Measurements from ENCODE around the gene TIMM8A.
"Not testable (repeated sequence)": the region's sequence is repeated elsewhere in the genome, so short reads cannot be mapped to it uniquely, and the experiment has no call there.

Gene TIMM8A

GRCh38 chrX:101370888-101371504, 22.5 kb upstream of the TIMM8A start:
- no peaks in the 10 kb centered on the region for H3K9me3 Mint-ChIP-seq
- H3K4me1 Mint-ChIP-seq (ENCODE audit: low read depth), result peaks cover 4% of the 10 kb centered on the region
- no peaks in the 10 kb centered on the region for H3K27me3 Mint-ChIP-seq
- H3K36me3 Mint-ChIP-seq (ENCODE audit: low read depth), result no peaks in the 10 kb centered on the region
- H3K4me3 Mint-ChIP-seq, result no peak overlapping the region
- no peak overlapping the region for H3K27ac Mint-ChIP-seq

GRCh38 chrX:101369687-101370086, 21.1 kb upstream of the TIMM8A start:
- H3K4me3 Mint-ChIP-seq, result no peak overlapping the region
- H3K27me3 Mint-ChIP-seq, result no peaks in the 10 kb centered on the region
- no peak overlapping the region for H3K27ac Mint-ChIP-seq
- H3K4me1 Mint-ChIP-seq (ENCODE audit: low read depth), result no peaks in the 10 kb centered on the region
- no peaks in the 10 kb centered on the region for H3K9me3 Mint-ChIP-seq
- no peaks in the 10 kb centered on the region for H3K36me3 Mint-ChIP-seq (ENCODE audit: low read depth)

- Mint-ChIP-seq H3K4me3 (no peak overlapping the region), H3K9me3 (no peaks in the 10 kb centered on the region), H3K27me3 (no peaks in the 10 kb centered on the region), H3K4me1 (ENCODE audit: low read depth) (no peaks in the 10 kb centered on the region), H3K27ac (no peak overlapping the region), H3K36me3 (ENCODE audit: low read depth) (no peaks in the 10 kb centered on the region)
Observed at GRCh38 chrX:101368800-101369199, 20.3 kb upstream of the TIMM8A start.

- no peak overlapping the region for H3K4me3 Mint-ChIP-seq
- no peaks in the 10 kb centered on the region for H3K9me3 Mint-ChIP-seq
- H3K27ac Mint-ChIP-seq, result no peak overlapping the region
- no peaks in the 10 kb centered on the region for H3K4me1 Mint-ChIP-seq (ENCODE audit: low read depth)
- H3K36me3 Mint-ChIP-seq (ENCODE audit: low read depth), result no peaks in the 10 kb centered on the region
- H3K27me3 Mint-ChIP-seq, result no peaks in the 10 kb centered on the region
Observed at GRCh38 chrX:101365301-101365795, 16.8 kb upstream of the TIMM8A start.

GRCh38 chrX:101362757-101363156, 14.2 kb upstream of the TIMM8A start:
- peaks cover 3% of the 10 kb centered on the region for H3K4me1 Mint-ChIP-seq (ENCODE audit: low read depth)
- H3K9me3 Mint-ChIP-seq, result no peaks in the 10 kb centered on the region
- H3K27ac Mint-ChIP-seq, result no peak overlapping the region
- H3K27me3 Mint-ChIP-seq, result no peaks in the 10 kb centered on the region
- no peaks in the 10 kb centered on the region for H3K36me3 Mint-ChIP-seq (ENCODE audit: low read depth)
- no peak overlapping the region for H3K4me3 Mint-ChIP-seq

GRCh38 chrX:101362116-101362515, 13.6 kb upstream of the TIMM8A start:
- H3K27ac Mint-ChIP-seq, result no peak overlapping the region
- no peak overlapping the region for H3K4me3 Mint-ChIP-seq
- H3K36me3 Mint-ChIP-seq (ENCODE audit: low read depth), result no peaks in the 10 kb centered on the region
- no peaks in the 10 kb centered on the region for H3K9me3 Mint-ChIP-seq
- H3K4me1 Mint-ChIP-seq (ENCODE audit: low read depth), result peaks cover 3% of the 10 kb centered on the region
- H3K27me3 Mint-ChIP-seq, result no peaks in the 10 kb centered on the region

GRCh38 chrX:101360390-101360789, 11.8 kb upstream of the TIMM8A start:
- peaks cover 3% of the 10 kb centered on the region for H3K4me1 Mint-ChIP-seq (ENCODE audit: low read depth)
- no peak overlapping the region for H3K4me3 Mint-ChIP-seq
- no peak overlapping the region for H3K27ac Mint-ChIP-seq
- H3K36me3 Mint-ChIP-seq (ENCODE audit: low read depth), result no peaks in the 10 kb centered on the region
- no peaks in the 10 kb centered on the region for H3K9me3 Mint-ChIP-seq
- H3K27me3 Mint-ChIP-seq, result no peaks in the 10 kb centered on the region

GRCh38 chrX:101359966-101360365, 11.4 kb upstream of the TIMM8A start:
- H3K36me3 Mint-ChIP-seq (ENCODE audit: low read depth), result no peaks in the 10 kb centered on the region
- H3K9me3 Mint-ChIP-seq, result no peaks in the 10 kb centered on the region
- H3K27me3 Mint-ChIP-seq, result no peaks in the 10 kb centered on the region
- no peak overlapping the region for H3K4me3 Mint-ChIP-seq
- H3K27ac Mint-ChIP-seq, result no peak overlapping the region
- H3K4me1 Mint-ChIP-seq (ENCODE audit: low read depth), result peaks cover 3% of the 10 kb centered on the region

GRCh38 chrX:101357166-101357795, 8.7 kb upstream of the TIMM8A start:
- H3K4me3 Mint-ChIP-seq, result no peak overlapping the region
- H3K36me3 Mint-ChIP-seq (ENCODE audit: low read depth), result no peaks in the 10 kb centered on the region
- no peak overlapping the region for H3K27ac Mint-ChIP-seq
- H3K27me3 Mint-ChIP-seq, result no peaks in the 10 kb centered on the region
- H3K4me1 Mint-ChIP-seq (ENCODE audit: low read depth), result peaks cover 3% of the 10 kb centered on the region
- no peaks in the 10 kb centered on the region for H3K9me3 Mint-ChIP-seq

GRCh38 chrX:101349193-101349562, 636 bp upstream of the TIMM8A start:
- Mint-ChIP-seq H3K27ac (peak overlapping the region; percentile 93), H3K4me3 (peak overlapping the region; percentile 90), H3K36me3 (ENCODE audit: low read depth) (peaks cover 22% of the 10 kb centered on the region), H3K9me3 (no peaks in the 10 kb centered on the region), H3K27me3 (no peaks in the 10 kb centered on the region), H3K4me1 (ENCODE audit: low read depth) (peaks cover 25% of the 10 kb centered on the region)

- peaks cover 25% of the 10 kb centered on the region for H3K4me1 Mint-ChIP-seq (ENCODE audit: low read depth)
- H3K9me3 Mint-ChIP-seq, result no peaks in the 10 kb centered on the region
- H3K4me3 Mint-ChIP-seq, result peak overlapping the region; percentile 90
- peak overlapping the region; percentile 93 for H3K27ac Mint-ChIP-seq
- peaks cover 25% of the 10 kb centered on the region for H3K36me3 Mint-ChIP-seq (ENCODE audit: low read depth)
- no peaks in the 10 kb centered on the region for H3K27me3 Mint-ChIP-seq
Observed at GRCh38 chrX:101347859-101348451, 587 bp downstream of the TIMM8A start.

- Mint-ChIP-seq H3K36me3 (ENCODE audit: low read depth) (peaks cover 6% of the 10 kb centered on the region), H3K4me3 (no peak overlapping the region), H3K27ac (no peak overlapping the region), H3K27me3 (no peaks in the 10 kb centered on the region), H3K9me3 (no peaks in the 10 kb centered on the region), H3K4me1 (ENCODE audit: low read depth) (peaks cover 17% of the 10 kb centered on the region)
Observed at GRCh38 chrX:101337776-101338271, 10.7 kb downstream of the TIMM8A start.

- H3K9me3 Mint-ChIP-seq; H3K36me3 Mint-ChIP-seq (ENCODE audit: low read depth); H3K27ac Mint-ChIP-seq; H3K27me3 Mint-ChIP-seq; H3K4me3 Mint-ChIP-seq: not testable (repeated sequence)
- H3K4me1 Mint-ChIP-seq (ENCODE audit: low read depth), result peaks cover 17% of the 10 kb centered on the region
Observed at GRCh38 chrX:101334310-101334709, 14.2 kb downstream of the TIMM8A start.

GRCh38 chrX:101326600-101326999, 21.9 kb downstream of the TIMM8A start:
- H3K27me3 Mint-ChIP-seq; H3K9me3 Mint-ChIP-seq; H3K4me3 Mint-ChIP-seq; H3K4me1 Mint-ChIP-seq (ENCODE audit: low read depth); H3K27ac Mint-ChIP-seq; H3K36me3 Mint-ChIP-seq (ENCODE audit: low read depth): not testable (repeated sequence)

- Mint-ChIP-seq H3K4me3 (no peak overlapping the region), H3K9me3 (no peaks in the 10 kb centered on the region), H3K4me1 (ENCODE audit: low read depth) (no peaks in the 10 kb centered on the region), H3K36me3 (ENCODE audit: low read depth) (no peaks in the 10 kb centered on the region), H3K27me3 (peaks cover 3% of the 10 kb centered on the region), H3K27ac (no peak overlapping the region)
Observed at GRCh38 chrX:101303790-101304189, 44.8 kb downstream of the TIMM8A start.
